Ramos (cell line): ENCODE data around the gene LRRIQ4.

ENCODE experiments used
- in situ Hi-C: fragments of 300-500 bp; cut with MboI; formaldehyde crosslinking; loops from one replicate; pipeline ENCODE4 v1.14.3; 2022; ENCODE audit warnings: low sequenced_read_pairs; ENCODE audit not compliant: unreplicated experiment

The LRRIQ4 gene

DNA sequence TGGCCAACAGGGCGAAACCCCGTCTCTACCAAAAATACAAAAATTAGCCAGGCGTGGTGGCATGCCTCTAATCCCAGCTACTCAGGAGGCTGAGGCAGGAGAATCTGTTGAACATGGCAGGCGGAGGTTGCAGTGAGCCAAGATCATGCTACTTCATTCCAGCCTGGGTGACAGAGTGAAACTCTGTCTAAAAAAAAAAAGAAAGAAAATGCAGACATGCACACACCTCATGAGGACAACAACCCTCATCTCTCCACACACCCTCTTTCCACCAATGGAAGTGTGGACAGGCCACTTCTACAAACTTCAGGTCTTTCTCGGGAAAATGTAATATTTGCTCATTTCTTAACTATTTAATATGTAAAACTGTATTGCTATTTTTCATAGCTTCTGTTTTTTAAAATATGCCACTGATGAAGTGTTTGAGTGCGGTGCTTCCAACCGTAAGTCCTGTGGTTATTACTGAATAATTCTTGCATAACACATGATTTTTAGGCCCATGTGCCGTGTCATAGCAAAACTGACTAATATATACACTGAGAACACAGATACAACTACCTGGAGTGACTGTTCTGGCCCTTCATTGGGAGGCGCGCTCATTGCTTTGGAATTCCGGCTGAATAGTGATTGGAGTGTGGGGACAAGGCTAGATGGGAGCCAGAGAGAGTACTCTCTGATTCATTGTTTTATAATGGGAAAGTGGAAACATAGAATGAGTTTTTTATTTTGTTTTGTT is 34.0 kb downstream of the LRRIQ4 start:
- in situ Hi-C loops = no loop called here

DNA sequence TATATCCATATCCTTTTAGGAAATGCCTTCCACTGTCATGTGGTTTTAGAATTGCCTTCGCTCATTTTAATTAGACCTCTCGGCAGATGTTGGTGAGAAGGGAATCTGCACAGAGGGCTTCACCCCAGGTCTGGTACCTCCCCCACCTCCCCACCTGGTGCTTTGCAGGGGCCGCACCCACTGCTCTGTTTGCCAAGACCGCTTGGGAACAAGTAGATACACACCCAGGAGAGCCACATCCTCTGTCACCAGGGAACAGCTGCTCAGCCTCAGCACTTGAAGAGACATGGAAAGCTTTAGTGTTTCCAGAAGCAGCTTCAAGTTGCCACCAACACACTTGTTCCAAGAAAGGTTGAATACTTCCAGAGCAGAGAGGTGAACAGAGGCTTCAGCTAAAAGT is 35.2 kb downstream of the LRRIQ4 start:
- in situ Hi-C loops = no loop called here

DNA sequence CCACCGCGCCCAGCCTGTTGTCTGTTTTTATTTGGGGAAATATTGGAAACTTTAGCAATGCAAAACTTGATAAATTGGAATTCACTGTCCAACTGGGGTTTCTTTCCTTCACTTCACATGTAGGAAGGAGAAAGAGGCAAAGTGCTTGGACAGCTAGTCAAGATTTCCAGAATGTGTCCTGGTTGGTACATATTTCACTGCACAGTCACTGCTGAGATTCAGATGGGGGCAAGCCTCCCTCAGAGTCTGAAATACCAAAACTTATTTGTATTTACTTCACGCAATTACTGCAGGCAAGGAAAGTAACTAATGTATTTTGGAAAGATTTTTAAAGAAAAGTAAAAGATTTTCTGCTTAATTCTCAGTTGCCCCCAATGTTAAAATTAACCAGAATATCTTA is 36.1 kb downstream of the LRRIQ4 start:
- in situ Hi-C loops = no loop called here

DNA sequence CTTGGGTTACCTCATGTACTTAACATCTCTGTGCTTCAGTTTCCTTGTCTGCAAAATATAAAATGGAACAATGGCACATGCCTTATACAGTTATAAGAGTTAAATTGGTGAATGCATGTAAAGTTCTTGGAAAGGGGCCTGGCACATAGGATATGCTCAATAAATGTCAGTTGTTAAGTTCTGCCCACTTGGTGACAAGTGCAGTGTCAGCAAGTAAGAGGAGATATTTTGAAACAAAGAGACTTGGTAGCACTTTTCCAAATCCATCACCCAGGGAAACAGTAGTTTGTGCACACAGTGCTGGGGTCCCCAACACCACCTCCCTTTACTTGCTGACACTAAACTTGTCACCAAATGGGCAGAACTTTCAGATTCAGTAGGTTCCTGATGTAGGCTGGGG is 37.9 kb downstream of the LRRIQ4 start:
- in situ Hi-C loops = no loop called here

DNA sequence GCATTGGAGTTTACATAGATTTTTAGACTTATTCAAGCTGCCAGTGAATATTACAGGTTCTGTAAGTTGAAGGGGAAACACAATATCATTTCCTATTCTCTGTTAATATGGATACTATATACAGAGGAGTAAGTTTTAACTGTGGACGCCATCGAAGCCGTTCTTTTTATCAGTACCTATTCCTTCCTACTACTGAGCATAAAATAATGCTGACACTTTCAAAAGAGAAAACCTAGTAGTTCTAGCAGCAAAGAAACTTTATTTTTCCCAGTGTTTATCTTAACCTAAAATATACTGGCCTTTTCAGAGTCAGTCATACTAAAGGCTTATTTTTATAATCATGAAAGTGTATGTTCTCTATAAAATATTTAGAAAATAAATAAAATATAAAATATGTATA is 42.8 kb downstream of the LRRIQ4 start:
- in situ Hi-C loops = no loop called here

DNA sequence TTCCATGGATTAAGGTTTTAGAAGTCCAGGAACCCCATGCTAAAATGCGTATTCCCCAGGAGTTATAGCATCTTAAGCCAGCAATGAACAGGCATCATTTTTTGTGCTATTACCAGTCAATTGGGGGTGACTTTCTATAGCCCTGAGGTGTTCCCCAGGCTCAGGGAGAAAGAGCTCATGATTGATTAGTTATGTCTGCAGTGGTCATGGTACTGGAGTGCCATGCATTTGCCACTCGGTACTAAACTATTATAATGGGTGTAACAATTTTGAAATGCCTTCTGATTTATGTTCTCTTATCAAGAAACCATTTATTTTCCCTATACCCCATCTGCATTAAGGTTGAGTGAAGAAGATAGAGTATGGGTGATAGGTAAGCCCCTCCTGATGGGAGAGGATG is 45.1 kb downstream of the LRRIQ4 start:
- in situ Hi-C loops = no loop called here

DNA sequence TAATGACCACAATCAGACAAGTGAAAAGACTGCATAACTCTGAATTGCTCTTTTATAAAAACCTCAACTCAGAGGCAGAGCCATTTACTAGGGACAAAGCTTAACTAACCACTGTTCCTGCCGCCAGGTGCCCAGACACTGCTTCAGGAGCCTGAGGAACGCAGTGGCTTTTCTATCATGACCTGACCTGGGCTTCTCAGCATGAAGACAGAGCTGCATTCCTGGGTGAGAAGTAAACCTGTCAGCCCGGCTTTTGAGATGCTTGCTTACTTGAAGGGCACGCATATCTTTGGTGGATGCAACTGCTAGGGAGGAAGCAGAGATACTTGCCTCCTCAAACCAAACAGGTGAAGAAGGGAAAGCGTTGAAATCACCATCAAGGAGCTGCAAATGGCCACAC is 49.2 kb downstream of the LRRIQ4 start:
- in situ Hi-C loops = no loop called here

DNA sequence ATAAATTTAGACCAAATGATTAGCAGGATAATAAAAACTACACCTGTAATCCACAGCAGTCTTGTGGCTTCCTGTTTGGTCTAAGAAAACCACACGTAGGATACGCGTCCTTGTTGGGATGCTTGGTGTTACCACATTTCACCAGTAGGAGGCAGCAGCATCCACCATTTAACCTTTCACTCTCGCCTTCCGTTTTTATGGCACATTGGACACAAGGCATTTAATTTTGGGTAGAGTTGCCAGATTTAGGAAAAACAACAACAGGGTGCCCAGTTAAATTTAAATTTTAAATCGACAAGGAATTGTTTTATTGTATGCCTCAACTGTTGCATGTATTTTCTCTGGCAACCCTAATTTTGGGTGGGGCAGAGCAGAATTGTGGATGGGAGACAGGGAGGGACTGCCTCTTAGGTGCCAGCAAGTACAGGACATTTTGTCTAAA is 50.8 kb downstream of the LRRIQ4 start:
- in situ Hi-C loops = no loop called here

DNA sequence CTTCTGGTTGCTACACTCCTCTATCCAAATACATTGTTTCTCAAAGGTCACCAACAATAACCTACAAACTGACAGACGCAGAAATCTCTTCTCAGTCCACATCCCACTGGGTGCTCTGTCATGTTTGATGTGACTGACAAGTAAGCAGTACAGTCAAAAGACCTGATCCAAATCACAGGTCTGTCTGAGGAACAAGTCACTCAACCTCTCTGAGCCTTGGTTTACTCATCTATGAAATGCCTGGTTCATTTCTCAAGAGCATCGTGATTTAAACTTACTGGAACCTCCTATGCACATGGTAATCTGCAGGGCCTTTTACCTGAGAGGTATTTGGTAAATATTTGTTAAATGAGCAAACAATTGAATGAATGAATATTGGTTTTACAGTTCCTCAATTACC is 51.6 kb downstream of the LRRIQ4 start:
- in situ Hi-C loops = no loop called here

DNA sequence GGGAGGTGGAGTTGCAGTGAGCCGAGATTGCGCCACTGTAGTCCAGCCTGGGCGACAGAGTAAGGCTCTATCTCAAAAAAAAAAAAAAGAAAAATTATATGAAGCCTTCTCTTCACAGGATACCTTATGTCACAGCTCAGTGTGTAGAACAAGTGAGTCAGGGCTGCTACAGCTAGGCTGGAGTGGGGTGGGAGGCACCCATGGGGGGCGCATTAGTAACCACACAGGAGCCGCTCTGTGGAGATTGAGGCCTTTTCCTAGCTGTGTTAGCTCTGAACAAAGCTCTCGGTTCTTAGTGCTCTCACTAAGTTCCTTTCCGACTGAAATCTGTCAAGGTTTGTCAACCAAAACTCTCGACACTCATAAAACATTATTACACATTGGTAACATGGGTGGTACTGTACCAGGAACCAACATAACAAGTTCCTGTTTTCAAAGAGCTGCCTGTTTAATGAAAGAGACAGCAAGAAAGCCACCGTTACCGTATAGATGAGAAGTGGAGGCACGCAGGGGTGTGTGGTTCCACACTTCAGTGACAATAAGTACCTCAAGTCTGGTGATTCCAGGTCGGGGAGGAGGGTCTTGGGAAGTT is 52.6 kb downstream of the LRRIQ4 start:
- in situ Hi-C loops = no loop called here

DNA sequence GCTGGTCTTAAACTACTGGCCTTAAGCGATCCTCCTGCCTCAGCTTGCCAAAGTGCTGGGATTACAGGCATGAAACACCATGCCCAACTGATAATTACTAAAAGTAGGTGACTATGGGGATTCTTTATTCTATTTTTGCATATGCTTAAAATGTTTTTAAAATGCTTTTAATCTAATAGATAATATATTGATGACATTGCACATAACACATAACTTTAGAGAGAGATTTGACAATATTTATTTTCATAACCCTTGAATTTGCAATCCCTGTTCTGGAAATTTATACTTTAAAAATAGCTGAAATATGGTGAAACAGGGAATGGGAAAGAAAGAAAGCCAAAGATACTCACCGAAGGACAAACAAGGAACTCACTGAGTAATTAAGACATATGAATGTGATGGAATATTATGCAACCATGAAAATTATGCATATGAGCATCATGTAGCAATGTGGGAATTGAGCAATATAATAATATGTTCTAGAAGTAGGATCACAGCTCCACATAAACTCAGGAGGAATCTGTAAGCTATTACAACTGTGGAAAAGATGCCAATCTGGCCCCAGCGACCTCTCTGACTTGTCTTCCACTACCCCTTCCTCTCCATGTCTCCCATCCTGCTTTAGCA is 55.0 kb downstream of the LRRIQ4 start:
- in situ Hi-C loops = no loop called here

DNA sequence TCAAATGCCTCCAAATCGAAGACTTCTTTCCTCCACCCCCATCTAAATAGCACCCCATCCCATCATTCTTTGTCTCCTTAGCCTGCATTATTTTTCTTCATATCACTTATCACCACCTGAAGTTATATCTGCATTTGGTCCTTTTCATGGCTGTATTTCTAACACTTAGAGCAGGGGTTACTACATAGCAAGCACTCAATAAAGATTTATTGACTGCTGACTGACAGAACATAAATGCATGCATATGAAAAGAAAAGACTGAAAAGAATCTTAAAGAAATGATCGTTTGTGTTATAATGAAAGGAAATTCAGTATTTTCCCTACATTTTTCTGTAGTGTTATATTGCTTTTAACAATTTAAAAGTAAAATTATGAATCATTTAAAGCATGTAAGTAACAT is 55.7 kb downstream of the LRRIQ4 start:
- in situ Hi-C loops = no loop called here

DNA sequence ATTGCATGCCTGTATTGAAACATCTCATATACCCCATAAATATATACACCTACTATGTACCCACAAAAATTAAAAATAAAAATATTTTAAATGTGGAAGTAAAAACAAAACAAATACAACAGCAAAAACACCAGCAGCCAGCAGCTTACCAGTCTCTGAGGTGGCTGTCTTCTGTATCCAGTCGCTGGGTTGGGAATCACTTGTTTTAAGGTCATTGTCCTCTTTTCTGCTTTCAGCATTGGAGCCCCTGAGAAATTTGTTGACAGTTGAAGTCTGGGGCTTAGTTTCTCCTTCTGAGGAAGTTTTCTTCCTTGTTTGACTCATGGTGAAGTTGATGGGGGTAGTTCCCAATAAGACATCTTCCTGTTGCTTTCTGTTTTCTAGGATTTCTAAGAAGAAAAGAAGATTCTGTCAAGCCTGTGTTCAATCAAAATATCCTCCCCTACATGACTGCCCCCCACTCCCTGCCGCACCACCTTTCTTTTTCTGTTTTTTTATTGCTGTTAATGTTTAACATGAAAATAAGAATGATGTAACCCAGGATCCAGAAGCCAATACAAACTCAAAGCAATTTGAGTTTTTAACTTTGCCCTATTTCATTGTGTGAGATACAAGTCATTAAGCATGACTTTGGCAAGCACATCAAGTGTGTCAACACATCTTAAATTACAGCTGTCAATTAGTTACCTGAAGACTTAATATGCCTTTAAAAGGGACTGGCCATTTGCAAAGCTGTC is 57.0 kb downstream of the LRRIQ4 start, which contains the start of gene LRRC31:
Gene LRRC31 (minus strand): TSS at position 452 of the 737 bp plus-strand sequence. CDS start 128 bp downstream, at position 324.
- in situ Hi-C loops = no loop called here

DNA sequence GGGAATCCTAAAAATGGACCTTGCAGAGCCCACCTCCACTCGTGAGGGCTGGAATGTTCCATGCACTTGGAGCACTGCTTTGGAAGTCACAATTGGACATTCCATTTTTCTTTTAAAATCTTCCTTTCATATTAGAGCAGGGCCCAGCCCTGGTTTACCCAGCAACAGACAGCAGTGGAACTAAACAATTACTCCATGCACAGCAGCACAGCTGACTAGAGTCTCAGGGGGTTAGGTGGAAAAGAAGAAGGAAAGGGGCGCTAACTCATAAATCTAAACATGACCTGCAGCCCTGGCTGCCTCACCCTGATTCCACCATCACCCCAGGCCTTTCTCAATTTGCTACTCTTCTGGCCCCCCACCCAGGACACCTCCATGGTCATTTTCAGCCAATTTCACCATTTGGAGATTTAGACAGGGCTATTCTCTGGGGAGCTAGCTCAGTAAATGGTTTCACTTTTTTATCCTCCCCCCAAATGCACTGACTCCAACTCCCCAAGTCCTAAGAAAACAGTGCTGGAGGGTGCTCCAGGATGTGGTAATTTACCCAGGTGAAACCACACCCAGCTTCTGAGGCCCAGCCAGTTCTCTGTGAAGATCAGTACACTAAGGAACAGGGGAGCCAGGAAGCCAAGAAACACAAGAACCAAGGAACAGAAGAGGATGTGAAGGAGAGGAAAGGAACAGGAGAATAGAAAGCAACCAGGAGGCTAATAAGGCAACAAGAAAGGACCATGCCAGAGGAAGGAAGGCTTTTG is 58.6 kb downstream of the LRRIQ4 start:
- in situ Hi-C loops = no loop called here

DNA sequence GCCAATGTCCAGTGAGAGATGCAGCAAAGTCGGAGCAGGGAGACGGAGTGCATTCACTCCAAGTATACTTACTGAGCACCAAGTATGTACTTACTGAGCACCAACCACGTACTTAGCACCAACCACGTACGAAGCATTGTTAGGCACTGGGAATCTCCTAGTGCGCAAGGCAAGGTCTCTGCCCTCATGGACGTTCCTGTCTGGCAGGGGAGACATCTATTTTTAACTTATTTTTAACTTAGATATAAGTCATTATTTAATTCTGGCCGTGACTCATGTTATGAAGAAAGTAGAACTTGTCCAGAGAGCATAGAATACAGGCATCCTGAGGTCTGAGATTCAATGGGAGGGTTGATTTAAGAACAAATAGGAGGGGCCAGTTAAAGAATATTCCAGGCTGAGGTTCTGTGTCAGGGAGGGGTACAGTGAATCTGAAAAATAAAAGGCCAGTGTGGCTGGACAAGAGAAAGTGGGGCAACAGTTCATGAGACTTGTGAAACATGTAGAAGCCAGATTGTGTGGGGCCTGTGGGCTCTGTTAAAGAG is 66.4 kb downstream of the LRRIQ4 start:
- in situ Hi-C loops = no loop called here

DNA sequence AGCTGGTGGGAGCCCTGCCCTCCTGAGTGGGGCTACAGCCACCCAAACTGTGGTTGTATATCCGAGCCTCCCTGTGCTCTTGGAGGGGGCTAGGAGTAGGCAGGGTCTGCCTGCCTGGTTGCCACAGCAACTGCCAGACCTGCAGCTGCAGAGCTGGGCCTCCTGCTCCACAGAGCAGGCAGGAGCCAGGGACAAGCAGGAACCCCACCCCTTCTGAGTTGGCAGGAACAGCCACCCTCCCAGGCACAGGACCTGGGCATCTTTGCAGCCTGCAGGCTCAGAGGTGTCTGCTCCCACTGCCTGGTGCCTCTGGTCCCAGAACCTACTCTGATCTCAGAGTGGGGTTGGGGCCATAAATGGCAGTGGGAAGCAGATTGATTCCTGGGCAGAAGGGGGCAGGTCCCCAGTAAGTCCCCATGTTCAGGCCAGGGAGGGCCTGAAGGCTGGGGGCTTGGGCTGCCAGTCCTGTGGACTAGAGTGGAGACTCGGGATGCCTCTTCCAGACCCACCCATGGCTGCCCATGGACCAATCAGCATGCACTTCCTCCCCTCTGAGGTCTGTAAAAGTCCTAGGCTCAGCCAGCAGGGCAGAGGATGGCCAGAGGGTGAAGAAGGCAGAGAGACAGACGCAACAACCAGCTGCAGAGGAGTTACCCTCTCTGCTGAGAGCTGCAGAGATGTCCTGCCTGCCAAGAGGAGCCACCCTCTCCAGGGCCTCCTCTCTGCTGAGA is 67.3 kb downstream of the LRRIQ4 start:
- in situ Hi-C loops = no loop called here

DNA sequence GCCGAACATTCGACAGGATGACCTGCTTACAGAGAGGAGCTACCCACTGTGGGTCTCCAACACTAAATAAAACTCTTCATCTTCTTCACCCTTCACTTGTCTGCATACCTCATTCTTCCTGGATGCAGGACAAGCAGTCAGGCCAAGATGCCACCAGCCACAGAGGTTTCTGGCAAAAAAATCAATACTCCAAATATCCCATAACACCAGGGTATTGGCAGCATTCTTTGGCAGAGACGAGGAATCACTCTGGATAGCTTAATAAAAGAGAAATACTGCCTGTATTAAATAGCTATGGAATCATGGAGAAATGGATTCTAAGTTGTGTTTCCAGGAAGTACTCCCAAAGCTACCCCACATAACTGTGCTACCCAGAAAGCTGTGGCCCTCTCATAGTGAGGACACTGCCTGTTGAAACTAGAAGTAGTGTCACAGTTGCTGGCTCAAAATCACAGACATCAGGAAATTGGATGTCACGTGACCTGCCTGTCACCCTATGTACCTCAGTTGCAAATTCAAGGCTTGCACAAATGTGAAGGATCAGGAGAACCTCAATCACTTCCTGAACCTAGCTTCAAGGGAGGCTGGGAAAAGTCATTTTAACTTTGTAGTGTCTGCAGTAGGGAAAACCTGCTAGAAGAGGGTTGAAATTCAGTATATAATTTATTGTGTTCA is 68.0 kb downstream of the LRRIQ4 start:
- in situ Hi-C loops = no loop called here

DNA sequence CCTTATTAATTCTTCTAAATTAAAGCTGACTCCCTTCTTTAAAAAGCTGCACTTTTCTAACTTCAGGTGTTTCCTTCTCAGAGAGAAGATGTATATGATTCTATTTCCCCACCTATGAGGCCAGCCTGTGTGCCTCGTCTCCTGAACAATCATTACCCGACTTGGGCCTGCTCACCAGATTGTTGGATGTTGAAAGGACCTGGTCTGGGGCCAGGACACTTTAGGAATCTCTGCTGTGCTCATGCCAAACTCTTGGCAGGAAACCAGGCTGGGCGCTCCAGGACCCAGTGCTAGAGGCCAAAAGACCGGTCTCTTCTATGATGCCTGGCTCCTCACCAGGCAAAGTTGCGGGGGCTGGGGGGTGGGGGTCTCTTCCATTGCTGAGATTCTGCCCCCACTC is 74.0 kb downstream of the LRRIQ4 start:
- in situ Hi-C loops = no loop called here
